ENCODE measurements around the gene ALOX12B. TPM values are rescaled to one million over a fixed set of nuclear protein-coding genes. Genes with fewer than 3 reads are reported as not detected.

ALOX12B gene
- total and polyA plus RNA-seq, 2 donors (not counting 1 experiment from before 2014, with no cell fraction given): 0.57 to 0.69 TPM

GRCh38 chr17:8091033-8091687 lies 3.6 kb upstream of the ALOX12B start:
- Mint-ChIP-seq H3K4me1 (peaks cover 35% of the 10 kb centered on the region), H3K4me3 (peak overlapping the region; percentile 78), H3K27ac (peak overlapping the region; percentile 92), H3K9me3 (ENCODE audit: insufficient read depth) (no peaks in the 10 kb centered on the region), H3K27me3 (peaks cover 12% of the 10 kb centered on the region)
- Histone ChIP-seq H3K9me3 (ENCODE audit: control extremely low read depth in 1 of 3, control insufficient read depth in 2 of 3, insufficient read depth in 1 of 3, low read length in 2 of 3) (peaks cover 0 to 12% (median 0%) of the 10 kb centered on the region in 3 donors), H3K4me3 (ENCODE audit: control extremely low read depth in 1 of 5, extremely low read depth in 1 of 5, insufficient read depth in 1 of 5, low read depth in 2 of 5, low read length in 4 of 5) (peak overlapping the region in 3 of 5 experiments; percentile 4 to 47 (median 29)), H2AFZ (ENCODE audit: insufficient read depth, low read depth, low read length, poor library complexity, severe bottlenecking) (no peak overlapping the region), H3K4me1 (ENCODE audit: control insufficient read depth in 2 of 2, insufficient read depth in 2 of 2, low read length in 2 of 2) (peaks cover 26 to 43% of the 10 kb centered on the region in 2 donors), H3K27ac (ENCODE audit: low read length in 2 of 2) (peak overlapping the region in 1 of 2 donors; percentile 55), H3K36me3 (replicated peaks in 1 of 2; ENCODE audit: control extremely low read depth in 1 of 2, control insufficient read depth in 1 of 2, extremely low read depth in 1 of 2, insufficient read depth in 2 of 2, low read length in 1 of 2) (no peaks in the 10 kb centered on the region), H4K20me1 (ENCODE audit: control insufficient read depth, insufficient read depth, low read length, poor library complexity, severe bottlenecking) (no peaks in the 10 kb centered on the region), H3K79me2 (ENCODE audit: control insufficient read depth, insufficient read depth, low read length) (no peaks in the 10 kb centered on the region), H3K4me2 (replicated peaks; ENCODE audit: low read depth, low read length, poor library complexity, severe bottlenecking) (peak overlapping the region; percentile 74), H3K9ac (ENCODE audit: low read length) (peak overlapping the region; percentile 33), H3K27me3 (replicated peaks in 1 of 4; ENCODE audit: control extremely low read depth in 1 of 4, control insufficient read depth in 3 of 4, insufficient read depth in 4 of 4, low read length in 3 of 4) (no peaks in the 10 kb centered on the region)
- ATAC-seq (ENCODE audit: low read depth) (peak; percentile 90), DNase-seq (peak; percentile 90)
- ChIA-PET CTCF (interaction anchor here (0.8 to 9.8 kb wide), 17 partner anchors 14 to 209 kb away, joined by 3 to 165 read pairs (median 4); partner anchors contain the start of genes ALOXE3, CTC1 and SLC25A35), POLR2A (interaction anchor here (0.9 to 1.8 kb wide), 6 partner anchors 12 to 82 kb away, joined by 3 to 9 read pairs (median 6); partner anchors contain the start of gene ALOXE3)
- no peak for TF ChIP-seq CTCF (IDR thresholded peaks at IDR 0.05)
- TF ChIP-seq EZH2 (IDR thresholded peaks at IDR 0.05; ENCODE audit: borderline replicate concordance, insufficient read depth, low read depth, low read length, poor library complexity, severe bottlenecking): no peak
- WGBS (ENCODE audit: insufficient coverage): 29% methylated on average over 7 of the region's 9 CpGs
- intact Hi-C loops (cut with micrococcal nuclease): loop anchor here (1.0 kb wide), 3 partner anchors 11 to 65 kb away; partner anchors contain the start of gene ALOXE3

DNA sequence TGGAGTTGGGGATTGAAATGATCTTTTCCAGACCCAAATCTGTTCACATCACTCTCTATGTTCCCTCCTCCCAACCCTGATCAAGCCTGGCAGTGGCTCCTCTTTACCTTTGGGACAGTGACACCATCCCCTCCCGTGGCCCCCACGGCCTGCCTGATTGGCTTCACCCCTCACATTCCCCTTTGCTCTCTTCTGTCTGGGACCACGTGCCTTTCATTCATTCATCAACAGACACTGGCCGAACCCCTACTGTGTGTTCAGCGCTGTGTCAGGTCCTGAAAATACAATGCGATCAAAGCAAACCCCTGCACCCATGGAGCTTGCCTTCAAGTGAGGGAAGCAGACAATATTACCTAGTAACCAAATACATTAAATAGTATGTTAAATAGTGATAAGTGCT lies 2.2 kb upstream of the ALOX12B start:
- no peaks in the 10 kb centered on the region for H3K36me3 ChIP-seq (replicated peaks in 1 of 2; ENCODE audit: control extremely low read depth in 1 of 2, control insufficient read depth in 1 of 2, extremely low read depth in 1 of 2, insufficient read depth in 2 of 2, low read length in 1 of 2)
- ChIA-PET POLR2A (interaction anchor here (1.1 kb wide), 1 partner anchor 11 kb away, joined by 3 read pairs; no protein-coding TSS in a partner anchor), CTCF (interaction anchor here (1.4 to 9.8 kb wide), 6 partner anchors 13 to 211 kb away, joined by 4 to 165 read pairs (median 29); no protein-coding TSS in a partner anchor)
- H3K27me3 ChIP-seq (replicated peaks in 1 of 4; ENCODE audit: control extremely low read depth in 1 of 4, control insufficient read depth in 3 of 4, insufficient read depth in 4 of 4, low read length in 3 of 4): no peaks in the 10 kb centered on the region
- H3K79me2 ChIP-seq (ENCODE audit: control insufficient read depth, insufficient read depth, low read length): no peaks in the 10 kb centered on the region
- peaks cover 26 to 43% of the 10 kb centered on the region in 2 donors for H3K4me1 ChIP-seq (ENCODE audit: control insufficient read depth in 2 of 2, insufficient read depth in 2 of 2, low read length in 2 of 2)
- H3K4me2 ChIP-seq (replicated peaks; ENCODE audit: low read depth, low read length, poor library complexity, severe bottlenecking): no peak overlapping the region
- Mint-ChIP-seq H3K27me3 (peaks cover 6% of the 10 kb centered on the region), H3K27ac (no peak overlapping the region), H3K9me3 (ENCODE audit: insufficient read depth) (no peaks in the 10 kb centered on the region), H3K4me3 (no peak overlapping the region), H3K4me1 (peaks cover 35% of the 10 kb centered on the region)
- H3K9ac ChIP-seq (ENCODE audit: low read length): no peak overlapping the region
- peaks cover 0 to 12% (median 0%) of the 10 kb centered on the region in 3 donors for H3K9me3 ChIP-seq (ENCODE audit: control extremely low read depth in 1 of 3, control insufficient read depth in 2 of 3, insufficient read depth in 1 of 3, low read length in 2 of 3)
- DNase-seq (no peak), ATAC-seq (ENCODE audit: low read depth) (no peak)
- no peak overlapping the region for H2AFZ ChIP-seq (ENCODE audit: insufficient read depth, low read depth, low read length, poor library complexity, severe bottlenecking)
- WGBS (ENCODE audit: insufficient coverage): 83% methylated on average over 4 of the region's 6 CpGs
- H3K4me3 ChIP-seq (ENCODE audit: control extremely low read depth in 1 of 5, extremely low read depth in 1 of 5, insufficient read depth in 1 of 5, low read depth in 2 of 5, low read length in 4 of 5): no peak overlapping the region
- no peaks in the 10 kb centered on the region for H4K20me1 ChIP-seq (ENCODE audit: control insufficient read depth, insufficient read depth, low read length, poor library complexity, severe bottlenecking)
- H3K27ac ChIP-seq (ENCODE audit: low read length in 2 of 2): no peak overlapping the region
- TF ChIP-seq EZH2 (IDR thresholded peaks at IDR 0.05; ENCODE audit: borderline replicate concordance, insufficient read depth, low read depth, low read length, poor library complexity, severe bottlenecking) (no peak), CTCF (IDR thresholded peaks at IDR 0.05) (no peak)
- intact Hi-C loops (cut with micrococcal nuclease): no loop called here

Data from B cell (primary cell).